ENCODE results near the gene IL15RA. TPM values are rescaled to one million over a fixed set of nuclear protein-coding genes. Genes with fewer than 3 reads are reported as not detected.

The IL15RA gene
- total RNA-seq, 1 donor from 2014 or later: 19.2 TPM

Other genes starting within 250 kb of the IL15RA start
- gene GDI2, start 164.1 kb downstream of the IL15RA start, total RNA-seq: 301 and 302 TPM in 2 replicates
- gene ANKRD16, start 87.7 kb downstream of the IL15RA start, total RNA-seq: 10.4 and 11.6 TPM in 2 replicates
- 57.2 and 58.0 TPM in 2 replicates for gene FBH1, start 87.3 kb downstream of the IL15RA start, total RNA-seq
- 1,777 and 1,808 TPM in 2 replicates for gene IL2RA, start 84.8 kb upstream of the IL15RA start, total RNA-seq
- gene RBM17, start 111.5 kb upstream of the IL15RA start, total RNA-seq: 257 and 266 TPM in 2 replicates
- gene PFKFB3, start 225.4 kb upstream of the IL15RA start, total RNA-seq: 124 and 126 TPM in 2 replicates

All from activated T-helper 2 cell treated with anti-CD3 and anti-CD28 coated beads, Interferon-gamma antibody, Interleukin-2, Interleukin-4, amounts not matched to agents 10 μg/mL and 5 μg/mL and 100 μg/mL, durations not matched to agents 14 hours and 24 hours and 36 hours (primary cell).